Smooth muscle cell (in vitro differentiated cells): ENCODE data around the gene GSX2. TPM values are rescaled to one million over a fixed set of nuclear protein-coding genes. Genes with fewer than 3 reads are reported as not detected.

Source experiments
- DNase-seq: peaks from one replicate; lab custom pipeline; 2025; ENCODE audit not compliant: unreplicated experiment; lab: John Stamatoyannopoulos, UW
- H2AFZ ChIP-seq: fragments of 200-600 bp; sonication (generic); 2 replicates; pipeline ENCODE4 v1.6.0; 2016; ENCODE audit warnings: antibody characterized with exemption, low read depth, mild to moderate bottlenecking
- H3F3A ChIP-seq: fragments of 200-600 bp; sonication (generic); 2 replicates; pipeline ENCODE4 v1.6.0; 2017; ENCODE audit warnings: antibody characterized with exemption, low read depth
- H3K27ac ChIP-seq: fragments of 200-600 bp; sonication (generic); 2 replicates; pipeline ENCODE4 v1.5.1; 2016; ENCODE audit warnings: low read depth, mild to moderate bottlenecking
- H3K27me3 ChIP-seq: fragments of 200-600 bp; sonication (generic); 2 replicates; pipeline ENCODE4 v1.6.1; 2016; ENCODE audit warnings: low read depth, mild to moderate bottlenecking
- H3K36me3 ChIP-seq: fragments of 200-600 bp; sonication (generic); 2 replicates; pipeline ENCODE4 v1.5.1; 2016; ENCODE audit warnings: low read depth
- H3K4me1 ChIP-seq: fragments of 200-600 bp; sonication (generic); 2 replicates; pipeline ENCODE4 v1.5.1; 2016; ENCODE audit warnings: low read depth
- H3K4me2 ChIP-seq: fragments of 200-600 bp; sonication (generic); 2 replicates; pipeline ENCODE4 v1.6.0; 2016; ENCODE audit warnings: mild to moderate bottlenecking
- H3K4me3 ChIP-seq: fragments of 200-600 bp; sonication (generic); 2 replicates; pipeline ENCODE4 v1.5.1; 2016; ENCODE audit warnings: mild to moderate bottlenecking
- H3K79me2 ChIP-seq: fragments of 200-600 bp; sonication (generic); 2 replicates; pipeline ENCODE4 v1.6.0; 2016; ENCODE audit warnings: low read depth, mild to moderate bottlenecking
- H3K9ac ChIP-seq: fragments of 200-600 bp; sonication (generic); 2 replicates; pipeline ENCODE4 v1.6.0; 2016; ENCODE audit warnings: low read depth
- H3K9me3 ChIP-seq: fragments of 200-600 bp; sonication (generic); replicated peaks from 2 replicates; pipeline ENCODE4 v1.5.1; 2016; ENCODE audit warnings: low read depth
- H4K20me1 ChIP-seq: fragments of 200-600 bp; sonication (generic); 2 replicates; pipeline ENCODE4 v1.6.0; 2016; ENCODE audit warnings: low read depth
- WGBS: methylation state at CpG from one replicate; pipeline ENCODE4 v1.1.7; 2016; ENCODE audit warnings: low lambda C conversion rate; 5-methylcytosine and 5-hydroxymethylcytosine counted together
- polyA plus RNA-seq: library from polyadenylated mRNA; unstranded; fragments of >200 nt; fragmentation: Nextera tagmentation; extraction: Ambion mirVana; gene quantifications from 2 replicates; pipeline ENCODE4 v1.2.1, GENCODE V29; 2016
- total RNA-seq: library from RNA; depleted of rRNA; stranded (reverse); fragments of >200 nt; gene quantifications from 2 replicates; pipeline ENCODE4 v1.2.3, GENCODE V29; 2014
- TF ChIP-seq, protein P1 (sequence below): fragments of 200-600 bp; sonication (generic); IDR thresholded peaks from 2 replicates; pipeline ENCODE4 v1.5.1; 2017; ENCODE audit warnings: borderline replicate concordance, mild to moderate bottlenecking, antibody characterized with exemption; ENCODE audit not compliant: insufficient read depth, poor library complexity, severe bottlenecking

GSX2 gene
- total and polyA plus RNA-seq, 2 experiments from 2014 or later = not detected

DNA sequence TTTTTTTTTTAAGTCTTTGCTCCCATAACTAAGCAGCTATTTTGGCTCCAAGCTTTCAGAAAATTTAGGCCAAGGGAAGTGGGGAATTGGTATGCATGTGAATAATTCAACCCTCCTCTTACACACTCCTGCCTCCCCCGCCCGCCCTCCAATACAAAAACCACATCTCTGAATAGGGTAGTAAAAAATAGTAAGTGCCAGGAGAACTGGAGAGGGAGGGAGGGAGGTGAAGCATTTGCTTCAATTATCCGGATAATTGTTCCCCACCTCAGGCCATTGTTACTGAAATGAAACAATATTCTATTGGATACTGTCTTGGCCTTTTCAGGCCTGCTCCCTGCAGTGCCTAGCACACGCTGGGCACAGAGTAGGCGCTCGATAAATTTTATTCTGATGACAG, 5.5 kb upstream of the GSX2 start:
- Histone ChIP-seq H3K36me3 (no peaks in the 10 kb centered on the region), H3K27me3 (peaks cover 74% of the 10 kb centered on the region), H3K4me2 (no peak overlapping the region), H2AFZ (no peak overlapping the region), H3K4me3 (no peak overlapping the region), H3K4me1 (peaks cover 19% of the 10 kb centered on the region), H3K27ac (no peak overlapping the region), H3F3A (no peaks in the 10 kb centered on the region), H3K79me2 (no peaks in the 10 kb centered on the region), H3K9ac (no peak overlapping the region), H4K20me1 (no peaks in the 10 kb centered on the region), H3K9me3 (no peaks in the 10 kb centered on the region)
- WGBS = 63% methylated on average over 6 of the region's 6 CpGs
- DNase-seq = no peak
- TF ChIP-seq, protein P1, sequence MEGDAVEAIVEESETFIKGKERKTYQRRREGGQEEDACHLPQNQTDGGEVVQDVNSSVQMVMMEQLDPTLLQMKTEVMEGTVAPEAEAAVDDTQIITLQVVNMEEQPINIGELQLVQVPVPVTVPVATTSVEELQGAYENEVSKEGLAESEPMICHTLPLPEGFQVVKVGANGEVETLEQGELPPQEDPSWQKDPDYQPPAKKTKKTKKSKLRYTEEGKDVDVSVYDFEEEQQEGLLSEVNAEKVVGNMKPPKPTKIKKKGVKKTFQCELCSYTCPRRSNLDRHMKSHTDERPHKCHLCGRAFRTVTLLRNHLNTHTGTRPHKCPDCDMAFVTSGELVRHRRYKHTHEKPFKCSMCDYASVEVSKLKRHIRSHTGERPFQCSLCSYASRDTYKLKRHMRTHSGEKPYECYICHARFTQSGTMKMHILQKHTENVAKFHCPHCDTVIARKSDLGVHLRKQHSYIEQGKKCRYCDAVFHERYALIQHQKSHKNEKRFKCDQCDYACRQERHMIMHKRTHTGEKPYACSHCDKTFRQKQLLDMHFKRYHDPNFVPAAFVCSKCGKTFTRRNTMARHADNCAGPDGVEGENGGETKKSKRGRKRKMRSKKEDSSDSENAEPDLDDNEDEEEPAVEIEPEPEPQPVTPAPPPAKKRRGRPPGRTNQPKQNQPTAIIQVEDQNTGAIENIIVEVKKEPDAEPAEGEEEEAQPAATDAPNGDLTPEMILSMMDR = no peak

DNA sequence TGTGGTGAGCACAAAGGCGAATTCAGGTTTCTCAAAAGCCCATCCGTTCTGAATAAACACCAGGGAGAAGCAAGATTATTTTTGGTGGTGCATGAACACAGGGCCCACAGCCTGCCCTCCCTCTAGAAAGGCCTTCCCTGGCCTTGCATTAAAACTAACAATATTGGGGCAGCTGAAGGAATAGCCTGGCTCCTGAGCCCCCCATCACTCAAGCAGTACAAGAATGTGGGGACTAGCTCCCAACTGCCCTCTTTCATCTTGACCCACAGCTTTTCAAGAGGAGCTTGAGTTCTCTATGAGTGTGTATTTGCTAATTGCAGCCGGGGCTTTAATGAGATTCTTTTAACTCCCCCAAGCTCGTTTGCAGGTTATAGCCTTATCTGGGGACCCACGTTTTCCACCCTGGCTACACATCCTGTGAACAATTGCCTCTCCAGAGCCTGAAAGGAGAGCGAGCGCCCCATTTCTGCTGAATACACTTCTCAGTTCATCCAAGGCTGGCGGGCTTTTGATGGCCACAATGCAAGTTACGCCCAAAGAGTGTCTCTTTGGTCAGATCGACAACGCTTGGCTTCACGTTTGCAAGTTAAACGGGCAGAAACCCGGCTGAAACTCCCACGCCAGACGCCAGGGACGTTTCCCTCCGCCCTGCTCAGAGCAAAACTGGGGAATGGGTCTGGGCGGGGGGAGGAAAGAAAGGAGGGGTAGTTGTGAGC, 4.7 kb upstream of the GSX2 start:
- H3K27me3 ChIP-seq = peaks cover 82% of the 10 kb centered on the region

DNA sequence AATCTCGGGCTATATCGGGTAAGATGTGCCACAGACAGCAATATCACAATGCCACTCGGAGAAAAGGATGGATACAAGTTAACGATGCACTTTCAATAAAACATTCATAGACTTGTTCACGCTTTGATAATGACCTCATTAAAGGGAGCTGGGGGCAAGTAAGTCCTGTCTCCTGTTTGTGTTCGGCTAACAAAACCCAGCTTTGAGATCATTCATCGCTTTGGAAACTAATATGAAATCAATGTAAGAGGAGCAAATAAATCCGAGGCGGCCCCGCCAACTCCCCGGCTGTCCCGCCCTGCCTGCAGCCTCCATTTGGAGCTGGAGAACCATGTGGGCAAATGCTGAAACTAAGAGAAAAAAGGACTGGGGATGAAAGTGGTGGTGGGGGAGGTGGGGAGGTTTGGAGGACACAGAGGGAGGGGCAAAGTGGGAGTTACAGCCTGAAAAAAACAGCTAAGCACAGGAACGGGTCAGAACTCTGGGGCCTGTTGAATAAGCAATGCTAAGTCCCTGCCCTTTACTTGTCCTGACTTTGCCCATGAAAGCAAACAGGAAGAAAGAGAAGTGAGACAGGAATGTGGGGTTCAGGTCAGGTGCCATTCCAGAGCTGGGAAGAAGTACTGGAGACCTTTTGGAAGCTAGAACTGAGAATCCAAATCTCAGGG, 3.5 kb upstream of the GSX2 start:
- Histone ChIP-seq H3F3A (no peaks in the 10 kb centered on the region), H3K4me2 (no peak overlapping the region), H3K4me1 (peaks cover 32% of the 10 kb centered on the region), H3K9me3 (no peaks in the 10 kb centered on the region), H3K79me2 (no peaks in the 10 kb centered on the region), H3K27me3 (peaks cover 94% of the 10 kb centered on the region), H3K36me3 (no peaks in the 10 kb centered on the region), H3K27ac (no peak overlapping the region), H4K20me1 (no peaks in the 10 kb centered on the region), H3K9ac (no peak overlapping the region), H2AFZ (no peak overlapping the region), H3K4me3 (no peak overlapping the region)
- TF ChIP-seq, protein P1 = no peak
- no peak for DNase-seq
- 29% methylated on average over 13 of the region's 13 CpGs for WGBS

More for the DNA sequence above, 4.7 kb upstream of the GSX2 start:
- Histone ChIP-seq H3K36me3 (no peaks in the 10 kb centered on the region), H3K9me3 (no peaks in the 10 kb centered on the region), H3K79me2 (no peaks in the 10 kb centered on the region), H3K4me2 (no peak overlapping the region), H3K4me3 (no peak overlapping the region), H2AFZ (no peak overlapping the region), H3F3A (no peaks in the 10 kb centered on the region), H3K9ac (no peak overlapping the region), H3K4me1 (peaks cover 26% of the 10 kb centered on the region), H3K27ac (no peak overlapping the region), H4K20me1 (no peaks in the 10 kb centered on the region)
- TF ChIP-seq, protein P1 = no peak
- no peak for DNase-seq
- 20% methylated on average over 17 of the region's 19 CpGs for WGBS
